Activated naive CD4-positive, alpha-beta T cell treated with anti-CD3 and anti-CD28 coated beads, Interleukin-2, amount 50 U/mL, for 72 hours (primary cell): ENCODE data around the gene KMO. TPM values are rescaled to one million over a fixed set of nuclear protein-coding genes. Genes with fewer than 3 reads are reported as not detected.

ENCODE experiments used
- ATAC-seq, 2 donors: fragments of 150-1000 bp; cut with Tn5 transposase; 2 replicates each; pipeline ENCODE4 v1.10.0; 2021; ENCODE audit warnings: mild to moderate bottlenecking in 2 of 2, moderate library complexity in 2 of 2
- DNase-seq, 2 donors: peaks; one replicate each; pipeline ENCODE4 v3.0.0; 2021 to 2022; ENCODE audit warnings: low spot score in 2 of 2
- H3K27ac Mint-ChIP-seq, 2 donors: one replicate each; pipeline ENCODE4 v1.8.0; 2022; ENCODE audit warnings: mild to moderate bottlenecking in 2 of 2, mixed read lengths in 2 of 2
- H3K36me3 Mint-ChIP-seq, 2 donors: one replicate each; pipeline ENCODE4 v1.8.0; 2022; ENCODE audit warnings: mixed read lengths in 2 of 2
- H3K9me3 Mint-ChIP-seq, 2 donors: one replicate each; pipeline ENCODE4 v1.8.0; 2022; ENCODE audit warnings: mixed read lengths in 2 of 2
- total RNA-seq, 2 donors: library from RNA; stranded (reverse); gene quantifications; one replicate each; pipeline ENCODE4 v1.2.3, GENCODE V29; 2022

KMO gene
- total RNA-seq: not detected

- no peak for DNase-seq
- peak; percentile 47 to 57 for ATAC-seq
Observed at GRCh38 chr1:241532162-241532531, at the start of gene KMO. Gene KMO (plus strand): TSS chr1:241532378. CDS start chr1:241532445, 67 bp downstream.

GRCh38 chr1:241482761-241483250 is 49.4 kb upstream of the KMO start:
- Mint-ChIP-seq H3K36me3 (no peaks in the 10 kb centered on the region), H3K9me3 (no peaks in the 10 kb centered on the region), H3K27ac (no peak overlapping the region)
- DNase-seq (no peak), ATAC-seq (peak; percentile 48)

More at GRCh38 chr1:241532162-241532531, at the start of gene KMO:
- Mint-ChIP-seq H3K27ac (peak within 1 kb of the TSS; percentile 90 to 95), H3K36me3 (peaks cover 0 to 3% of the 10 kb centered on the region in 2 donors), H3K9me3 (no peaks in the 10 kb centered on the region)

GRCh38 chr1:241485145-241485544 is 47.0 kb upstream of the KMO start:
- DNase-seq: no peak
- peak in 1 of 2 donors; percentile 87 for ATAC-seq

GRCh38 chr1:241485554-241485992 is 46.6 kb upstream of the KMO start:
- no peak overlapping the region for H3K27ac Mint-ChIP-seq
- H3K9me3 Mint-ChIP-seq: no peaks in the 10 kb centered on the region
- ATAC-seq (peak in 1 of 2 donors; percentile 60), DNase-seq (no peak)
- H3K36me3 Mint-ChIP-seq: no peaks in the 10 kb centered on the region

More at GRCh38 chr1:241485145-241485544, 47.0 kb upstream of the KMO start:
- H3K36me3 Mint-ChIP-seq: no peaks in the 10 kb centered on the region
- H3K27ac Mint-ChIP-seq: no peak overlapping the region
- H3K9me3 Mint-ChIP-seq: no peaks in the 10 kb centered on the region

GRCh38 chr1:241488739-241489138 is 43.4 kb upstream of the KMO start:
- H3K9me3 Mint-ChIP-seq: no peaks in the 10 kb centered on the region
- no peaks in the 10 kb centered on the region for H3K36me3 Mint-ChIP-seq
- DNase-seq (no peak), ATAC-seq (no peak)
- H3K27ac Mint-ChIP-seq: no peak overlapping the region

GRCh38 chr1:241495741-241496140 is 36.4 kb upstream of the KMO start:
- ATAC-seq (no peak), DNase-seq (no peak)
- no peak overlapping the region for H3K27ac Mint-ChIP-seq
- H3K36me3 Mint-ChIP-seq: peaks cover 20 to 24% of the 10 kb centered on the region in 2 donors
- H3K9me3 Mint-ChIP-seq: peaks cover 0 to 3% of the 10 kb centered on the region in 2 donors

- DNase-seq: no peak
- no peak overlapping the region for H3K27ac Mint-ChIP-seq
- H3K9me3 Mint-ChIP-seq: no peaks in the 10 kb centered on the region
- ATAC-seq: no peak
- peaks cover 22 to 37% of the 10 kb centered on the region in 2 donors for H3K36me3 Mint-ChIP-seq
Observed at GRCh38 chr1:241499910-241500309, 32.3 kb upstream of the KMO start.

GRCh38 chr1:241503444-241503843 is 28.7 kb upstream of the KMO start:
- H3K27ac Mint-ChIP-seq: peak overlapping the region in 1 of 2 donors; percentile 24
- no peaks in the 10 kb centered on the region for H3K9me3 Mint-ChIP-seq
- DNase-seq (no peak), ATAC-seq (peak; percentile 73)
- peaks cover 19 to 24% of the 10 kb centered on the region in 2 donors for H3K36me3 Mint-ChIP-seq

GRCh38 chr1:241507189-241507863 is 24.9 kb upstream of the KMO start:
- no peaks in the 10 kb centered on the region for H3K9me3 Mint-ChIP-seq
- DNase-seq (no peak), ATAC-seq (no peak)
- H3K36me3 Mint-ChIP-seq: peaks cover 15 to 19% of the 10 kb centered on the region in 2 donors
- no peak overlapping the region for H3K27ac Mint-ChIP-seq

- no peaks in the 10 kb centered on the region for H3K36me3 Mint-ChIP-seq
- no peak overlapping the region for H3K27ac Mint-ChIP-seq
- H3K9me3 Mint-ChIP-seq: no peaks in the 10 kb centered on the region
- ATAC-seq (no peak), DNase-seq (no peak)
Observed at GRCh38 chr1:241513378-241513777, 18.8 kb upstream of the KMO start.

- Mint-ChIP-seq H3K9me3 (no peaks in the 10 kb centered on the region), H3K36me3 (peaks cover 0 to 5% of the 10 kb centered on the region in 2 donors), H3K27ac (peak overlapping the region in 1 of 2 donors; percentile 72)
- DNase-seq (no peak), ATAC-seq (peak in 1 of 2 donors; percentile 43)
Observed at GRCh38 chr1:241518476-241519307, 13.5 kb upstream of the KMO start.

- Mint-ChIP-seq H3K9me3 (no peaks in the 10 kb centered on the region), H3K36me3 (peaks cover 0 to 5% of the 10 kb centered on the region in 2 donors), H3K27ac (peak within 1 kb of the TSS in 1 of 2 donors; percentile 72)
- ATAC-seq: peak; percentile 97 to 98
- DNase-seq: peak; percentile 84 to 92
Observed at GRCh38 chr1:241519308-241520079, 12.7 kb upstream of the KMO start, which contains the start of gene FH. Gene FH (minus strand): TSS chr1:241519755. CDS start chr1:241519722, 33 bp downstream.

- Mint-ChIP-seq H3K36me3 (peaks cover 0 to 5% of the 10 kb centered on the region in 2 donors), H3K27ac (no peak overlapping the region), H3K9me3 (no peaks in the 10 kb centered on the region)
- no peak for DNase-seq
- no peak for ATAC-seq
Observed at GRCh38 chr1:241520080-241520465, 12.1 kb upstream of the KMO start.

- no peak overlapping the region for H3K27ac Mint-ChIP-seq
- ATAC-seq: no peak
- no peaks in the 10 kb centered on the region for H3K9me3 Mint-ChIP-seq
- peaks cover 0 to 5% of the 10 kb centered on the region in 2 donors for H3K36me3 Mint-ChIP-seq
- DNase-seq: no peak
Observed at GRCh38 chr1:241521718-241522117, 10.5 kb upstream of the KMO start.

GRCh38 chr1:241525026-241525425 is 7.2 kb upstream of the KMO start:
- ATAC-seq (no peak), DNase-seq (no peak)
- Mint-ChIP-seq H3K9me3 (no peaks in the 10 kb centered on the region), H3K36me3 (no peaks in the 10 kb centered on the region), H3K27ac (no peak overlapping the region)

GRCh38 chr1:241527146-241527545 is 5.0 kb upstream of the KMO start:
- H3K36me3 Mint-ChIP-seq: no peaks in the 10 kb centered on the region
- no peak for ATAC-seq
- DNase-seq: no peak
- H3K27ac Mint-ChIP-seq: no peak overlapping the region
- H3K9me3 Mint-ChIP-seq: no peaks in the 10 kb centered on the region
